GM21360 (cell line): Measurements from ENCODE around the gene MTHFD1.

Source experiments
- ATAC-seq: cut with Tn5 transposase; IDR thresholded peaks from one replicate; pipeline ENCODE4 v1.9.1; 2021; ENCODE audit warnings: mild to moderate bottlenecking, moderate library complexity; ENCODE audit not compliant: unreplicated experiment

Gene MTHFD1

DNA sequence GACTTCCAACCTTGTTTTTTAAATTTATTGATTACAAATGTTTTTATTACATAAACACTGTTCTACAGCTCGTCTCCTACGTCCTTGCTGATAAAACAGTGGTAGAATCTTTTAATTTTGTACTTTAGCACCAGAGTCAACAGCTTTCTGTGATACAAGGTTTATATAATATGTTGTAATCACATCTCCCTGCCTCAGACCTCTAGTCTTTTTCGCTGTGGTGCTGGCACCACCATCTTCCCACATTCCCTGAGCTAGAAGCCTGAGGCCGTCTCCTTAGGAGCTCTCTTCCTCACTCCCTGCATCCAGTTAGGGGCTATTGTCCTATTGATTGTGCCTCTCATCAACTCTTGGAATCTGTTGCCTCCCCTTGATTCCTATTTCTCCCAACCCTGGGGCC, 17.1 kb downstream of the MTHFD1 start:
- no peak for ATAC-seq

- no peak for ATAC-seq
These were observed 19.2 kb downstream of the MTHFD1 start for GRCh38 chr14:64407329-64407728.

DNA sequence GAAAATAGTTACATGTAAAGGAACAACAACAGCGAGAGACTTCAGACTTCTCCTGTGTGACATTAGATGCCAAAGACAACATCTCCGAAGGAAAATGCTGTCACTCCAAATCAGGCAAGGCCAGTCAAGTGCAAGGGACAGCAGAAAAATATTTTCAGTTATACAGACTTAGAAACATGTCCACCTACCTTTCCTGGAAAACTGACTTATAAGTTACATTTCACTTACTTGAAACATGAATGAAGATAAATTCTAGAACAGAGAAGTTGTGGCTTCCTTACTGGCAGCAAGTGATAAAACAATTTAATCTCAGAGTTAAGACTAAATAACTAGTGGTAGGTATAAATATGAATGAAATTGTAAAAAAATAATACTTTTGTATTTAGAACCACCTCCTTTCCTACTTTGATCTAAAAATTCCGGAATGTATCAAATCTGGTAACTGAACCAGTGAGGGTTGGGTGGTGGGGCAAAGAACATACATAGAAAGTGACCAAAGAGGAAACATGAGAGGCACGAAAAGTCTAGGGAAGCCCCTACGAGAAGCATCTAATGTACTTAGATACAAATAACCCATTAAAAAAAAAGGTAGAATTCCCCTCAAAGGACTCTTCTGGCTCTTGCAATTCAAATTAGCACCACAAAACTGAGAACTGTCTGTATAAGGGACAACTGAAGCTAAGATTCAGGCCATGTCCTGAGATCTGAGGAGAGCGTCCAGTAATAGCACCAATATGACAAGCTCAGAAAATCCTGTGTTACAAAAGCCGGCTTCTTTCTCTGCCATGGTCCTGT, 21.2 kb downstream of the MTHFD1 start:
- peak; percentile 54 for ATAC-seq

- ATAC-seq: no peak
These were observed 22.1 kb downstream of the MTHFD1 start for GRCh38 chr14:64410084-64410774.

- no peak for ATAC-seq
These were observed 22.8 kb downstream of the MTHFD1 start for GRCh38 chr14:64411001-64411400.

- ATAC-seq: no peak
These were observed 24.1 kb downstream of the MTHFD1 start for GRCh38 chr14:64412237-64412636.

DNA sequence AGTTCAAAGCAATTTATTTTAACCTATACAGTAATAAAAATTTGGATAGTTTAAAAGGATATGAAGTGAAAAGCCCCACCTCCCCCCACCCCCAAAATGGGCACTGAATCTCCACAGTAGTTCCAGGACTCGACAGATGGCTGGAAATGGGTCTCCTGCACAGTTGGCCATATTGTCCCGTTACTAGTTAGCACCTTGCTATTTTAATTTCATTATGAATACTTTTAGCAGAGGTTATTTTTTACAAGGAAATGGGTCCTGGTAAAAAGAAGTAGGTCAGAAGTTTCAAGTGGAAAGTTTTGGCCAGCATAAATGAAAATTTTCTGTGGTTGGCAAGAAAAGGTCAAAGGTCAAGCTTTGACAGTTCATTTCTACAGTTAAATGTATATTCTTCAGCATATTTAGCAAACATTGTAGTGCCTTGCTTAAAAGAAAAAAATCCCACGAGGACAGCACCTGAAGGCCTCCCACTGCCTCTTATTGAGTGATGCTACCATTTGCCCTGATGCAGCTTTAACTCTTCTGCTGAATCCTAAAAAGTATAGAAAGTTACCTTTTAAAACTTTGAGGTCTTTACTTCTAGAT, 28.3 kb downstream of the MTHFD1 start:
- ATAC-seq: no peak

- no peak for ATAC-seq
These were observed 29.1 kb downstream of the MTHFD1 start for GRCh38 chr14:64417055-64417770.

GRCh38 chr14:64417771-64418125, 29.6 kb downstream of the MTHFD1 start:
- ATAC-seq: no peak

DNA sequence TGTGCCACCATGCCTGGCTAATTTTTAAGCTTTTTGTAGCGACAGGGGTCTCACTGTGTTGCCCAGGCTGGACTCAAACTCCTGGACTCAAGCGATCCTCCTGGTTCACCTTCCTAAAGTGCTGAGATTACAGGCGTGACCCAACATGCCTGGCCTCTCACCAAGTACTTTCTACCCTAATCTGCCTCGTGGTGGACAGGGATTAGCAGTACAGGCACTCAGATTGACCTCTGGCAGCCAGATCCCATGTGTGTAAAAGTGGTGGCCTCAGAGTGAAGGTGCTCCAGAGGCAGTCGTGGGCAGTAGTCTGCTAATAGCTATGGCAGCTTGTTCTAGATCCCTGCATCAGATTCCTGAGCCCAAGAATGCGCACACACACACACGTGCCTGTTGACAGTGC, 30.9 kb downstream of the MTHFD1 start:
- no peak for ATAC-seq

GRCh38 chr14:64421166-64421565, 33.0 kb downstream of the MTHFD1 start:
- no peak for ATAC-seq

DNA sequence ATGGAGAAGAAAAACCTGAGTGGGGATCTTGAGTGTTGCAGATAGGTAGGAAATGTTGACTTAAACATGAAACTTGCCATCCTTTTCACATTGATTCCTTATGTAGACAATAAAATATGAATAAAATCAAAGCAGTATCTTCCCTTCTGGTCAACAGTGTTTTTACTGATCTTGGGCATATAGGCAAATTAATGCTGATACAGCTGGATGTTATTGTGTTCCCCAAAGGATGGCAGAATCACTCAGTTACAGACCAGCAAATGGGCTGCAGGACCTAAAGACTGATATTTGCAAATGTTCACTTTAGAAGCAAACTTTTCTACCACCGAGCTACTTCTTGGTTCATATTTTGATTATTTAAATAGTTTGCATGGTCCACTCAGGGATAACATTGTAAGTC, 33.9 kb downstream of the MTHFD1 start:
- no peak for ATAC-seq

DNA sequence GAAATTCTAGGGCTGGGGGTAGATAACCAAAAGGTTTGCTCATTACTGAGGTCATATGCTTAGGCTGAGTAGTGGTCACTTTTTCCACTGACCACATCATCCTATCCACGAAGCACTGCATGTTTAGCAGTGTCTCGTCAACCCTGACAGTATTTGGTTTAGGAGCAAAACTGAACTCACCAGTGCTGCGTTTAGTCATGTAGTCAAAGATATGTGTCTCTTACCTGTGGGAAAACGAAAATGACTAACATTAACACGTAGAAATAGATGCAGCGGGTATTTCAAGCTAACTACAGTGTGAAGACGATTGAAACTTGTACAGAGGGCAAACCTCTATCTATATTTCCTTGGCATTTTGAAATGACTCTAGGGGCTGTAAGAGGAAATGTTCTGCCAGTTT, 34.6 kb downstream of the MTHFD1 start:
- no peak for ATAC-seq

- no peak for ATAC-seq
These were observed 35.8 kb downstream of the MTHFD1 start for GRCh38 chr14:64423987-64424386.

- no peak for ATAC-seq
These were observed 46.4 kb downstream of the MTHFD1 start for GRCh38 chr14:64434528-64434927.

DNA sequence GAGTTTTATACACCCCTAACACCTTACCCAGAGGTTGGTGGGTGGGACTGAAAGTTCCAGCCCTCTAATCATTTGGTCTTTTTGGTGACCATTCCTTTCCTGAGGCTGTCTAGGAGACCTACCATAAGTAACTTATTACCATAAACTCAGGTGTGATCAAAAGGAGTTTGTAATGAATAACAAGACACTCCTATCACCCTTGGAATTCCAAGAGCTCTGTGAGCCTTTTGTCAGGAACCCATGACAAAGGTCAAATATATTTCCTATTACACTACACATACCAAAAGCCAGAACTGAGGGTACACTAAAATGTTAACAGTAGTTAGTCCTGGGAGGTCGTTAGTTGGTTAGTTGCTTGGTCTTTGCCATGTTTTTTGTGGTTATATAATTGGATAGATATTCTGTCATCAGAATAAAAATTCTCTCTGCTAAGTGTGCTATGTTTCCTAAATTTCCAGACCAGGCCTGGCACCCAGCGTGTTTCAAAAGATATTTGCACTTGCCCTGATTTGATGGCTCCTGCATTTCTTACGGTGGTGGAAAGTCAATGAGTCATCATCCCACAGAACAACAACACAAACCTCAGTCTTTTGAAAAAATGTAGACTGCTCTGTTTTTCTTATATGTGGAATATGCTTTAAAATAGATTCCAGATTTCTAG, 50.2 kb downstream of the MTHFD1 start:
- no peak for ATAC-seq

- ATAC-seq: no peak
These were observed 51.0 kb downstream of the MTHFD1 start for GRCh38 chr14:64439141-64439540.

GRCh38 chr14:64440494-64440893, 52.3 kb downstream of the MTHFD1 start:
- ATAC-seq: no peak

DNA sequence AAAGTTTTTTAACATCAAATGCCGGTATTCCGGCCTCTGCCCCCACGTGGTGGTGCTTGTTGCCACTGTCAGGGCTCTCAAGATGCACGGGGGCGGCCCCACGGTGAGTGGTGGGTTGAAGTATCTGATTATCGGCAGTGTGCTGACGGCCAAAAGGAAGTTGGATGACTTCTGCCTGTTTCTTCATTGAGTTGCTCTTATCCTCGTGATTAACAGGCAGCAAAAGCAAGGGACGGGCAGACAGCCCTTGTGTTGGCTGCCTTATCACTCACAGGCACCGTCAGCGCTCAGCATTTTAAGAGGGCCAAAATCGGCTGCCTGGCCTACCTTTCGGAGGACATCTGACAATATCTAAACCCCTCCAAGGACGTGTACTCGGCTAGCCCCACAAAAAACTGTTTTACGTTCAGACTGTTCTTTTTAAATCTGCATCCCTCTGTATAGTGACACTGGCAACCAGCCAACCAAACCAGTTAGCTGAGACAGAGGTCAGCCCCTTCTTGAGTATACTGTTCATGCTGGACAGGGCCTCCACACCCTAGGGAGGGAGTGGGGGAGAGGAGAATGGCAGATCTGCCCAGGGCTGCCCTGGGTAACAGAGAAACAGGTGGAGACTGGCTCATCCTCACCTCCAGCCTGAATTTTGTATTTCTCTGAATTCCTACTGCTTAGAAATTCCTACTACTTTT, 54.3 kb downstream of the MTHFD1 start:
- ATAC-seq: no peak

GRCh38 chr14:64444140-64444539, 56.0 kb downstream of the MTHFD1 start:
- ATAC-seq: no peak
